ENCODE results near the gene TPRG1.

Gene TPRG1

GRCh38 chr3:189137416-189137815, 34.4 kb upstream of the TPRG1 start:
- TF ChIP-seq CTCF (IDR thresholded peaks at IDR 0.05; ENCODE audit: low read depth, low read length): no peak
- H3K4me3 ChIP-seq (ENCODE audit: low read depth, low read length): no peak overlapping the region

- no peak overlapping the region for H3K4me3 ChIP-seq (ENCODE audit: low read depth, low read length)
- no peak for TF ChIP-seq CTCF (IDR thresholded peaks at IDR 0.05; ENCODE audit: low read depth, low read length)
Observed at GRCh38 chr3:189138901-189139610, 32.7 kb upstream of the TPRG1 start.

GRCh38 chr3:189139611-189139940, 32.2 kb upstream of the TPRG1 start:
- TF ChIP-seq CTCF (IDR thresholded peaks at IDR 0.05; ENCODE audit: low read depth, low read length): no peak
- no peak overlapping the region for H3K4me3 ChIP-seq (ENCODE audit: low read depth, low read length)

- no peak for TF ChIP-seq CTCF (IDR thresholded peaks at IDR 0.05; ENCODE audit: low read depth, low read length)
- no peak overlapping the region for H3K4me3 ChIP-seq (ENCODE audit: low read depth, low read length)
Observed at GRCh38 chr3:189142527-189142926, 29.2 kb upstream of the TPRG1 start.

GRCh38 chr3:189143321-189143720, 28.4 kb upstream of the TPRG1 start:
- no peak for TF ChIP-seq CTCF (IDR thresholded peaks at IDR 0.05; ENCODE audit: low read depth, low read length)
- H3K4me3 ChIP-seq (ENCODE audit: low read depth, low read length): no peak overlapping the region

GRCh38 chr3:189143771-189144170, 28.0 kb upstream of the TPRG1 start:
- no peak overlapping the region for H3K4me3 ChIP-seq (ENCODE audit: low read depth, low read length)
- no peak for TF ChIP-seq CTCF (IDR thresholded peaks at IDR 0.05; ENCODE audit: low read depth, low read length)

GRCh38 chr3:189144645-189145044, 27.1 kb upstream of the TPRG1 start:
- TF ChIP-seq CTCF (IDR thresholded peaks at IDR 0.05; ENCODE audit: low read depth, low read length): no peak
- H3K4me3 ChIP-seq (ENCODE audit: low read depth, low read length): no peak overlapping the region

All from WI38 (cell line).